HepG2 (cell line): ENCODE data around the gene KCTD1. TPM values are rescaled to one million over a fixed set of nuclear protein-coding genes. Genes with fewer than 3 reads are reported as not detected.

Experiments used
- ATAC-seq: fragments of 200-7000 bp; cut with Tn5 transposase; 3 replicates; pipeline ENCODE4 v1.9.1; 2020; ENCODE audit warnings: mild to moderate bottlenecking, moderate library complexity
- BruUV-seq: library from RNA; stranded (reverse); fragments of 400-500 nt; replicated peaks from 2 replicates; lab custom pipeline; 2021; lab: Mats Ljungman, UMichigan
- CTCF ChIA-PET: fragments of 300-600 bp; formaldehyde crosslinking; extraction: SDS; loops from one replicate; lab custom pipeline; 2021; ENCODE audit warnings: low total read pairs, inconsistent platforms, low intra/inter-chr PET ratio; lab: Yijun Ruan, JAX
- POLR2A ChIA-PET: fragments of 350-600 bp; sonication (Branson Sonifier 250); formaldehyde crosslinking; loops from one replicate; lab custom pipeline; 2020; ENCODE audit warnings: antibody characterized with exemption, inconsistent platforms; lab: Yijun Ruan, JAX
- DNase-seq: peaks from one replicate; pipeline ENCODE4 v3.0.0-alpha.2; 2015; ENCODE audit warnings: low spot score
- FAIRE-seq: peaks from 3 replicates; lab custom pipeline; 2011; peaks lifted over from hg19 to GRCh38; lab: Jason Lieb, UNC
- H2AFZ ChIP-seq: one replicate; pipeline ENCODE4 v1.6.1; 2011; ENCODE audit warnings: low read length, inconsistent platforms
- H3K27ac ChIP-seq: fragments of 300-600 bp; 3 replicates; pipeline ENCODE4 v1.8.0; 2011; ENCODE audit warnings: mixed run types, mild to moderate bottlenecking, mixed read lengths, low read length, inconsistent platforms; ENCODE audit not compliant: insufficient read depth; ENCODE audit errors: extremely low read length
- H3K27me3 ChIP-seq, 2 experiments: fragments of 200-600 bp in 1 of 2; 2 replicates in 1 of 2; 3 replicates in 1 of 2; pipeline versions ENCODE4 v1.6.0 to v1.8.0; 2011; ENCODE audit warnings: low read length in 2 of 2, mild to moderate bottlenecking in 2 of 2, moderate library complexity in 2 of 2, inconsistent platforms in 1 of 2; ENCODE audit not compliant: insufficient read depth in 2 of 2, control insufficient read depth in 1 of 2
- H3K36me3 ChIP-seq, 2 experiments: fragments of 200-600 bp in 1 of 2; replicated peaks in 1 of 2; 2 replicates in 1 of 2; 3 replicates in 1 of 2; pipeline versions ENCODE4 v1.5.1 to v1.8.0; 2011; ENCODE audit warnings: low read length in 2 of 2, inconsistent platforms in 1 of 2; ENCODE audit not compliant: insufficient read depth in 2 of 2, control insufficient read depth in 1 of 2
- H3K4me1 ChIP-seq: 2 replicates; pipeline ENCODE4 v1.5.1; 2012; ENCODE audit warnings: low read length, inconsistent platforms; ENCODE audit not compliant: insufficient read depth
- H3K4me2 ChIP-seq: 2 replicates; pipeline ENCODE4 v1.6.0; 2011; ENCODE audit warnings: low read depth, low read length, inconsistent platforms
- H3K4me3 ChIP-seq, 3 experiments: fragments of 200-600 bp in 1 of 3; sonication (generic), shearing (Covaris generic) in 1 of 3; replicated peaks in 1 of 3; 2 replicates each; pipeline ENCODE4 v1.5.1; 2011 to 2016; ENCODE audit warnings: low read length in 3 of 3, inconsistent platforms in 2 of 3, low read depth in 2 of 3, mild to moderate bottlenecking in 2 of 3, control low read depth in 1 of 3, mixed read lengths in 1 of 3; ENCODE audit not compliant: insufficient read depth in 1 of 3
- H3K79me2 ChIP-seq: one replicate; pipeline ENCODE4 v1.6.1; 2011; ENCODE audit warnings: low read length, inconsistent platforms; ENCODE audit not compliant: insufficient read depth
- H3K9ac ChIP-seq: 2 replicates; pipeline ENCODE4 v1.6.0; 2011; ENCODE audit warnings: mild to moderate bottlenecking, low read depth, low read length, inconsistent platforms; ENCODE audit not compliant: insufficient read depth
- H3K9me3 ChIP-seq: 2 replicates; pipeline ENCODE4 v1.5.1; 2012; ENCODE audit warnings: mild to moderate bottlenecking, low read length
- H4K20me1 ChIP-seq: 2 replicates; pipeline ENCODE4 v1.6.0; 2011; ENCODE audit warnings: inconsistent platforms, mild to moderate bottlenecking, low read length, moderate library complexity; ENCODE audit not compliant: insufficient read depth
- ATRX ChIP-seq: sonication (generic); formaldehyde crosslinking; IDR thresholded peaks from 2 replicates; pipeline ENCODE4 v1.4.0; 2020; ENCODE audit warnings: missing genetic modification reagents, borderline replicate concordance
- CEBPB ChIP-seq: IDR thresholded peaks from 2 replicates; pipeline ENCODE4 v1.6.1; 2011; ENCODE audit warnings: low read depth, low read length, improper control_type of control experiment, borderline replicate concordance
- EHMT2 ChIP-seq: fragments of 200-600 bp; sonication (generic); IDR thresholded peaks from 2 replicates; pipeline ENCODE4 v1.7.0; 2017; ENCODE audit warnings: antibody characterized with exemption, low read depth, low read length, borderline replicate concordance
- JARID2 ChIP-seq: sonication (generic); formaldehyde crosslinking; IDR thresholded peaks from 2 replicates; pipeline ENCODE4 v1.8.1; 2023; ENCODE audit warnings: missing genetic modification reagents, inconsistent platforms; ENCODE audit not compliant: insufficient replicate concordance
- JUND ChIP-seq: sonication (generic); formaldehyde crosslinking; IDR thresholded peaks from 2 replicates; pipeline ENCODE4 v1.8.0; 2022; ENCODE audit warnings: mild to moderate bottlenecking, missing genetic modification reagents
- RFX3 ChIP-seq: IDR thresholded peaks from 2 replicates; pipeline ENCODE4 v1.6.1; 2016; ENCODE audit warnings: missing biosample characterization, missing genetic modification reagents
- TARDBP ChIP-seq: sonication (generic); formaldehyde crosslinking; IDR thresholded peaks from 2 replicates; pipeline ENCODE4 v1.8.0; 2022; ENCODE audit warnings: mild to moderate bottlenecking, missing genetic modification reagents
- TOPORS ChIP-seq: sonication (generic); formaldehyde crosslinking; IDR thresholded peaks from 2 replicates; pipeline ENCODE4 v1.8.0; 2023; ENCODE audit warnings: mild to moderate bottlenecking, missing genetic modification reagents
- ZKSCAN5 ChIP-seq: sonication (generic); formaldehyde crosslinking; IDR thresholded peaks from 2 replicates; pipeline ENCODE4 v1.5.1; 2020; ENCODE audit warnings: mild to moderate bottlenecking, missing genetic modification reagents
- ZNF101 ChIP-seq: sonication (generic); formaldehyde crosslinking; IDR thresholded peaks from 2 replicates; pipeline ENCODE4 v1.4.0; 2020; ENCODE audit warnings: mild to moderate bottlenecking, low read depth, missing genetic modification reagents, borderline replicate concordance
- ZNF234 ChIP-seq: sonication (generic); formaldehyde crosslinking; conservative IDR thresholded peaks from 2 replicates; pipeline ENCODE4 v1.5.1; 2020; ENCODE audit warnings: mild to moderate bottlenecking, missing genetic modification reagents
- ZNF333 ChIP-seq: sonication (generic); formaldehyde crosslinking; IDR thresholded peaks from 2 replicates; pipeline ENCODE4 v1.4.0; 2020; ENCODE audit warnings: mild to moderate bottlenecking, missing genetic modification reagents, borderline replicate concordance
- ZNF556 ChIP-seq: sonication (generic); formaldehyde crosslinking; IDR thresholded peaks from 2 replicates; pipeline ENCODE4 v1.4.0; 2020; ENCODE audit warnings: mild to moderate bottlenecking, missing genetic modification reagents, borderline replicate concordance
- ZNF614 ChIP-seq: IDR thresholded peaks from 2 replicates; pipeline ENCODE4 v1.6.1; 2018; ENCODE audit warnings: missing biosample characterization, missing genetic modification reagents, inconsistent platforms, borderline replicate concordance
- ZNF672 ChIP-seq: sonication (generic); formaldehyde crosslinking; IDR thresholded peaks from 2 replicates; pipeline ENCODE4 v1.8.1; 2022; ENCODE audit warnings: missing genetic modification reagents
- ZNF816 ChIP-seq: sonication (generic); formaldehyde crosslinking; IDR thresholded peaks from 2 replicates; pipeline ENCODE4 v1.8.0; 2022; ENCODE audit warnings: missing genetic modification reagents, mild to moderate bottlenecking, borderline replicate concordance
- WGBS: methylation state at CpG from one replicate; pipeline ENCODE4 v1.1.6; 2017; ENCODE audit warnings: low lambda C conversion rate; 5-methylcytosine and 5-hydroxymethylcytosine counted together
- in situ Hi-C: cut with HindIII; loops from 2 replicates; pipeline ENCODE4 v1.10.0; 2017; ENCODE audit warnings: low pct_unique_long_range_greater_than_20kb; ENCODE audit not compliant: extremely low pct_ligation_motif_present
- intact Hi-C: fragments of 100-400 bp; cut with micrococcal nuclease; formaldehyde crosslinking; loops from one replicate; pipeline ENCODE4 v1.10.0; 2022; ENCODE audit not compliant: unreplicated experiment
- polyA plus RNA-seq, 8 experiments: library from polyadenylated mRNA; depleted of rRNA in 3 of 8; stranded (reverse) in 7 of 8; unstranded in 1 of 8; fragments of >200 nt; fragmentation: Illumina TruSeq in 4 of 8; extraction: Trizol in 4 of 8; gene quantifications; 2 replicates each; pipeline versions ENCODE4 v1.2.1 to v1.2.3, GENCODE V29; 2011 to 2016; ENCODE audit warnings: low read depth in 4 of 8, missing spikeins in 1 of 8, mixed read lengths in 1 of 8; ENCODE audit not compliant: insufficient read depth in 1 of 8
- total RNA-seq, 5 experiments: library from RNA; depleted of rRNA; stranded (reverse); fragments of >200 nt; fragmentation: Illumina TruSeq; extraction: Trizol; gene quantifications; 2 replicates each; pipeline ENCODE4 v1.2.3, GENCODE V29; 2016; ENCODE audit warnings: low read depth in 1 of 5
- TF ChIP-seq, protein P1 (sequence below): sonication (generic); formaldehyde crosslinking; IDR thresholded peaks from 2 replicates; pipeline ENCODE4 v1.5.1; 2020; ENCODE audit warnings: missing genetic modification reagents, mild to moderate bottlenecking, borderline replicate concordance

The KCTD1 gene
- total and polyA plus RNA-seq, 2 of the 13 experiments (the other 11 are each of a cell fraction or from before 2014, with no cell fraction given), result 2.7 to 6.8 TPM

GRCh38 chr18:26511339-26512071 lies 36.8 kb downstream of the KCTD1 start (continued):
- TF ChIP-seq ZNF672 (CRISPR knock-in tag) (no peak), TOPORS (CRISPR knock-in tag) (no peak), ZNF556 (CRISPR knock-in tag) (no peak), ZNF234 (CRISPR knock-in tag) (no peak), RFX3 (no peak), ZNF333 (CRISPR knock-in tag) (no peak)
- TF ChIP-seq, protein P1, sequence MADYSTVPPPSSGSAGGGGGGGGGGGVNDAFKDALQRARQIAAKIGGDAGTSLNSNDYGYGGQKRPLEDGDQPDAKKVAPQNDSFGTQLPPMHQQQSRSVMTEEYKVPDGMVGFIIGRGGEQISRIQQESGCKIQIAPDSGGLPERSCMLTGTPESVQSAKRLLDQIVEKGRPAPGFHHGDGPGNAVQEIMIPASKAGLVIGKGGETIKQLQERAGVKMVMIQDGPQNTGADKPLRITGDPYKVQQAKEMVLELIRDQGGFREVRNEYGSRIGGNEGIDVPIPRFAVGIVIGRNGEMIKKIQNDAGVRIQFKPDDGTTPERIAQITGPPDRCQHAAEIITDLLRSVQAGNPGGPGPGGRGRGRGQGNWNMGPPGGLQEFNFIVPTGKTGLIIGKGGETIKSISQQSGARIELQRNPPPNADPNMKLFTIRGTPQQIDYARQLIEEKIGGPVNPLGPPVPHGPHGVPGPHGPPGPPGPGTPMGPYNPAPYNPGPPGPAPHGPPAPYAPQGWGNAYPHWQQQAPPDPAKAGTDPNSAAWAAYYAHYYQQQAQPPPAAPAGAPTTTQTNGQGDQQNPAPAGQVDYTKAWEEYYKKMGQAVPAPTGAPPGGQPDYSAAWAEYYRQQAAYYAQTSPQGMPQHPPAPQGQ (CRISPR knock-in tag), result no peak

- ATAC-seq (no peak), DNase-seq (no peak), FAIRE-seq (no peak)
- H3K27me3 ChIP-seq, result no peaks in the 10 kb centered on the region; a peak in 1 of 5 replicates
- whole genome bisulfite sequencing, result 96% methylated on average over 3 of the region's 3 CpGs
- no peak overlapping the region for H2AFZ ChIP-seq
- no peak overlapping the region for H3K9ac ChIP-seq
- ChIA-PET POLR2A (no interaction called here), CTCF (no interaction called here)
- peaks cover 20% of the 10 kb centered on the region for H3K4me1 ChIP-seq
- BruUV-seq, result no TSS peak
- H4K20me1 ChIP-seq, result no peaks in the 10 kb centered on the region
- H3K4me2 ChIP-seq, result no peak overlapping the region
- intact Hi-C loops, result no loop called here
- no peak overlapping the region for H3K27ac ChIP-seq
- no peak overlapping the region for H3K4me3 ChIP-seq
- in situ Hi-C loops, result no loop called here
- H3K79me2 ChIP-seq, result no peaks in the 10 kb centered on the region
- H3K9me3 ChIP-seq, result no peaks in the 10 kb centered on the region
- H3K36me3 ChIP-seq, result no peaks in the 10 kb centered on the region
- TF ChIP-seq EHMT2 (no peak), ATRX (CRISPR knock-in tag) (no peak), ZKSCAN5 (CRISPR knock-in tag) (no peak), JARID2 (CRISPR knock-in tag) (no peak), CEBPB (no peak), JUND (CRISPR knock-in tag) (no peak), TARDBP (CRISPR knock-in tag) (no peak), ZNF816 (CRISPR knock-in tag) (no peak), ZNF614 (CRISPR knock-in tag) (no peak), ZNF101 (CRISPR knock-in tag) (no peak)
Observed at GRCh38 chr18:26510337-26510736, 38.0 kb downstream of the KCTD1 start.
